SK-N-MC (cell line): ENCODE results near the gene USP17L10.
"Not testable (repeated sequence)": the region's sequence is repeated elsewhere in the genome, so short reads cannot be mapped to it uniquely, and the experiment has no call there.

ENCODE experiments used
- DNase-seq: peaks from one replicate; pipeline ENCODE4 v3.0.0-alpha.2; 2011; ENCODE audit warnings: low read depth, low spot score
- H3K27ac ChIP-seq: fragments of 200-600 bp; sonication (generic); 2 replicates; pipeline ENCODE4 v1.5.1; 2016; ENCODE audit warnings: mixed run types
- H3K36me3 ChIP-seq: fragments of 200-600 bp; sonication (generic); 2 replicates; pipeline ENCODE4 v1.6.1; 2017; ENCODE audit warnings: antibody characterized with exemption, low read length, mixed read lengths; ENCODE audit not compliant: insufficient read depth
- H3K4me3 ChIP-seq: fragments of 200-600 bp; sonication (generic); 2 replicates; pipeline ENCODE4 v1.5.1; 2016
- H3K9ac ChIP-seq: fragments of 200-600 bp; sonication (generic); 2 replicates; pipeline ENCODE4 v1.8.0; 2017; ENCODE audit warnings: mixed run types, mixed read lengths; ENCODE audit not compliant: insufficient read length
- H3K9me3 ChIP-seq: fragments of 200-600 bp; sonication (generic); 2 replicates; pipeline ENCODE4 v1.6.1; 2017; ENCODE audit warnings: low read depth, mild to moderate bottlenecking, antibody characterized with exemption, low read length, moderate library complexity, mixed read lengths

Gene USP17L10

GRCh38 chr4:9210357-9210756 is at the start of gene USP17L10:
Gene USP17L10, plus strand, starts transcription at chr4:9210657. Its CDS starts 0 bp downstream, at chr4:9210657.
- H3K9me3 ChIP-seq, H3K9ac ChIP-seq, H3K27ac ChIP-seq, DNase-seq, H3K36me3 ChIP-seq, H3K4me3 ChIP-seq: not testable (repeated sequence)

GRCh38 chr4:9165990-9166389 is 44.5 kb upstream of the USP17L10 start:
- H3K9ac ChIP-seq, H3K27ac ChIP-seq, DNase-seq, H3K9me3 ChIP-seq, H3K36me3 ChIP-seq, H3K4me3 ChIP-seq: not testable (repeated sequence)

- H3K9ac ChIP-seq, H3K9me3 ChIP-seq, DNase-seq, H3K27ac ChIP-seq, H3K36me3 ChIP-seq, H3K4me3 ChIP-seq: not testable (repeated sequence)
These were observed 40.5 kb upstream of the USP17L10 start, which contains the start of gene FAM90A26 for GRCh38 chr4:9169791-9170459. Gene FAM90A26, plus strand, starts transcription at chr4:9170409. Its CDS starts 2,764 bp downstream, at chr4:9173173.

GRCh38 chr4:9214701-9215100 is 4.2 kb downstream of the USP17L10 start:
- not testable (repeated sequence) for H3K27ac ChIP-seq, H3K9me3 ChIP-seq, DNase-seq, H3K36me3 ChIP-seq, H3K9ac ChIP-seq, H3K4me3 ChIP-seq

- H3K4me3 ChIP-seq, DNase-seq, H3K9ac ChIP-seq, H3K27ac ChIP-seq, H3K9me3 ChIP-seq, H3K36me3 ChIP-seq: not testable (repeated sequence)
These were observed 4.6 kb downstream of the USP17L10 start, which contains the start of gene USP17L11 for GRCh38 chr4:9215105-9215504. Gene USP17L11, plus strand, starts transcription at chr4:9215405. Its CDS starts 0 bp downstream, at chr4:9215405.

GRCh38 chr4:9219852-9220251 is 9.4 kb downstream of the USP17L10 start, which contains the start of gene USP17L12:
Gene USP17L12, plus strand, starts transcription at chr4:9220152. Its CDS starts 0 bp downstream, at chr4:9220152.
- H3K9ac ChIP-seq, H3K4me3 ChIP-seq, H3K9me3 ChIP-seq, H3K27ac ChIP-seq, DNase-seq, H3K36me3 ChIP-seq: not testable (repeated sequence)

- not testable (repeated sequence) for H3K9me3 ChIP-seq, H3K4me3 ChIP-seq, H3K9ac ChIP-seq, H3K36me3 ChIP-seq, DNase-seq, H3K27ac ChIP-seq
These were observed 14.1 kb downstream of the USP17L10 start, which contains the start of gene USP17L13 for GRCh38 chr4:9224596-9224995. Gene USP17L13, plus strand, starts transcription at chr4:9224896. Its CDS starts 0 bp downstream, at chr4:9224896.

- H3K36me3 ChIP-seq, H3K9ac ChIP-seq, H3K9me3 ChIP-seq, DNase-seq, H3K27ac ChIP-seq, H3K4me3 ChIP-seq: not testable (repeated sequence)
These were observed 19.8 kb downstream of the USP17L10 start for GRCh38 chr4:9230249-9230648.

- H3K27ac ChIP-seq, H3K9me3 ChIP-seq, H3K4me3 ChIP-seq, H3K9ac ChIP-seq, H3K36me3 ChIP-seq, DNase-seq: not testable (repeated sequence)
These were observed 23.6 kb downstream of the USP17L10 start, which contains the start of gene USP17L15 for GRCh38 chr4:9234085-9234484. Gene USP17L15, plus strand, starts transcription at chr4:9234385. Its CDS starts 0 bp downstream, at chr4:9234385.

GRCh38 chr4:9238461-9238860 is 28.0 kb downstream of the USP17L10 start:
- not testable (repeated sequence) for H3K27ac ChIP-seq, H3K9ac ChIP-seq, H3K4me3 ChIP-seq, H3K36me3 ChIP-seq, DNase-seq, H3K9me3 ChIP-seq

- not testable (repeated sequence) for H3K36me3 ChIP-seq, H3K27ac ChIP-seq, H3K4me3 ChIP-seq, DNase-seq, H3K9me3 ChIP-seq, H3K9ac ChIP-seq
These were observed 33.1 kb downstream of the USP17L10 start, which contains the start of gene USP17L17 for GRCh38 chr4:9243579-9243978. Gene USP17L17, plus strand, starts transcription at chr4:9243879. Its CDS starts 0 bp downstream, at chr4:9243879.

GRCh38 chr4:9247953-9248680 is 37.7 kb downstream of the USP17L10 start, which contains the start of gene USP17L18:
Gene USP17L18, plus strand, starts transcription at chr4:9248630. Its CDS starts 0 bp downstream, at chr4:9248630.
- H3K4me3 ChIP-seq, DNase-seq, H3K36me3 ChIP-seq, H3K27ac ChIP-seq, H3K9ac ChIP-seq, H3K9me3 ChIP-seq: not testable (repeated sequence)

- H3K9ac ChIP-seq, H3K27ac ChIP-seq, H3K9me3 ChIP-seq, H3K36me3 ChIP-seq, DNase-seq, H3K4me3 ChIP-seq: not testable (repeated sequence)
These were observed 42.6 kb downstream of the USP17L10 start, which contains the start of gene USP17L19 for GRCh38 chr4:9253078-9253477. Gene USP17L19, plus strand, starts transcription at chr4:9253378. Its CDS starts 0 bp downstream, at chr4:9253378.

GRCh38 chr4:9257824-9258223 is 47.4 kb downstream of the USP17L10 start, which contains the start of gene USP17L20:
Gene USP17L20, plus strand, starts transcription at chr4:9258124. Its CDS starts 0 bp downstream, at chr4:9258124.
- H3K27ac ChIP-seq, H3K9ac ChIP-seq, H3K9me3 ChIP-seq, DNase-seq, H3K4me3 ChIP-seq, H3K36me3 ChIP-seq: not testable (repeated sequence)
